ENCODE measurements around the gene LOC128125822.
"Not testable (repeated sequence)": the region's sequence is repeated elsewhere in the genome, so short reads cannot be mapped to it uniquely, and the experiment has no call there.

Gene LOC128125822

DNA sequence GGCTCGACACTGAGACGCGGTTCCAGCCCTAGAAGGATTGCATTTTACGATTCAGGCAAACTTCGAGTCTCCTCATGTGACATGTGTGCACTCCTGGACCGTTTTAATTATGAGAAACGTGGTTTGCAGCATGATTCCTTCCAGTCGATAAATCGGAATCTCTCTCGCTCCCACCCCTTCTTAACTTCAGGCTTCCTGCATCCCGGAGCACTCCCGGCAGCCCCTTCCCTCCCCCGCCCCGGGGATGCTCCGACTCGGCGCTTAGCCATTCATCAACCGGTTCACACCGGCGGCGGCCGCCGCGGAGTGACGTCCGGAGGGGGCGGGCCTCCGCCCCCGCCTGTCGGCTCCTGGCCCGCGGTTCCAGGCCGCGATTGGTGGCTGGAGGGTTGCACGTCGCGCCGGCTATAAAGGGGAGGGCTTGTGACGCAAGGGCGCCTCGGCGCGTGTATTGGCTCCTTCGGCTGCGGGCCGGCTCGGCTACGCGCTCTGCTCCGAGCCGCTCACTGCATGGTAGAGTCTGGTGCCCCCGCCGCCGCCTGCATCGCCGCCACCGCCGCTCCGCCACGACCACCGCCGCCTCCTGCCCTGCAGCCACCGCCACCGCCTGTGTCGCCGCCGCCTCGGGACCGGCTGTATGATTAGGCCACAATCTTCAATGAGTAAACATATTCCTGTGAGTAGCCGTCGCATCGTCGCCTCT, at the start of gene LOC128125822, which contains the start of gene PTP4A1:
Gene LOC128125822, plus strand, starts transcription at position 437 of the 703 bp plus-strand sequence.
Gene PTP4A1, plus strand, starts transcription at position 437 of the 703 bp plus-strand sequence. CDS start 4,401 bp downstream, outside the sequence.
- DNase-seq (ENCODE audit: low read depth in 2 of 2): peak; percentile 90 to 94

DNA sequence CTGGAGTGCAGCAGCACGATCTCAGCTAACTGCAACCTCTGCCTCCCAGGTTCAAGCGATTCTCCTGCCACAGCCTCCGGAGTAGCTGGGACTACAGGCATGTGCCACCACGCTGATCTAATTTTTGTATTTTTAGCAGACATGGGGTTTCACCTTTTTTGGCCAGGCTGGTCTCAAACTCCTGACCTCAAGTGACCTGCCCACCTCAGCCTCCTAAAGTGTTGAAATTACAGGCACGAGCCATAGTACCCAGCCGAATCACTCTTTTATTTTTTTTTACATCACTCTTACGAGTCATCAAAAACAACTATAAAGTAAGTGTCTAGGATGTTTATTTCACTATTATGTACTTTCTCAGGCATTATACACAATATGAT, 49.4 kb upstream of the LOC128125822 start:
- not testable (repeated sequence) for DNase-seq (ENCODE audit: low read depth in 2 of 2)

- no peak for DNase-seq (ENCODE audit: low read depth in 2 of 2)
Observed at GRCh38 chr6:63523630-63524029, 48.6 kb upstream of the LOC128125822 start.

GRCh38 chr6:63525186-63525878, 46.9 kb upstream of the LOC128125822 start:
- no peak for DNase-seq (ENCODE audit: low read depth in 2 of 2)

GRCh38 chr6:63526931-63527330, 45.3 kb upstream of the LOC128125822 start:
- no peak for DNase-seq (ENCODE audit: low read depth in 2 of 2)

GRCh38 chr6:63527658-63528514, 44.4 kb upstream of the LOC128125822 start:
- DNase-seq (ENCODE audit: low read depth in 2 of 2): no peak

DNA sequence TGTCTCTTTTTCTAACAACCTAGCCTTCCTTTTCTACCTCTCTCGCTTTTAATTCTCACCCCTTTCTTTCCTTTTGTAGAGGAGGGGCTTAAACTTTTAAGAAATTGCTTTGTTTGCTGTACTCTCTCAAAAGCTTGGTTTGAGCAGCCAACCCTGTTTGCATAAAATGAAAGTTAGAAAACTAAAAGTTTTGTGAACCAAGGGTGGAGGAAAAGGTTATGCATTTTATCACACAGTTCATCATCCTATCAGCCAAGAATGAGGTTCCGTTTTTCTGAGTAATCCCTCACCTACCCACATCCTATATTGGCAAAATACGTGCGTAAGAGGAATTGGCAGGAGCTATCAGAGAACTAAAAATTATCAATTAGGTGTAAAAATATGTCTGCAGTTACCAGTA, 42.8 kb upstream of the LOC128125822 start:
- no peak for DNase-seq (ENCODE audit: low read depth in 2 of 2)

- no peak for DNase-seq (ENCODE audit: low read depth in 2 of 2)
Observed at GRCh38 chr6:63530182-63530581, 42.1 kb upstream of the LOC128125822 start.

DNA sequence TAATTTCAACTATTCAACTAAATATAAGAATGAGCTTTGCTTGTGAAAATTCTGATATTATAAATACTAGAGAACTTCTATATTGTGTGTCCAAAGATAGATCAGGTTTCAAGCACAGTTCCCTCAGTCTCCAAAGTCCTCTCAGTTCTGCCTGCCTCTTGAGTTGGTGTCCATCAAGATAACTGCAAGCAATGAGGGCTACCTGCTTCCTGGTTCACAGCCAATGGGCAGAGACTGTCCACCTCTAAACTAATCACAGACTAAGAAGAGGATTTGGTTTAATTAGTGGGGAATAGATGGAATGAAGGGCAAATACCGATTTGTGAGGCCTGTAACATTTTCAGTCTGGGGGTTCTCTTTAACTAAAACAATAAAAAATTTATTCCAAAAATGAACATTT, 41.3 kb upstream of the LOC128125822 start:
- no peak for DNase-seq (ENCODE audit: low read depth in 2 of 2)

- no peak for DNase-seq (ENCODE audit: low read depth in 2 of 2)
Observed at GRCh38 chr6:63533026-63533425, 39.3 kb upstream of the LOC128125822 start.

DNA sequence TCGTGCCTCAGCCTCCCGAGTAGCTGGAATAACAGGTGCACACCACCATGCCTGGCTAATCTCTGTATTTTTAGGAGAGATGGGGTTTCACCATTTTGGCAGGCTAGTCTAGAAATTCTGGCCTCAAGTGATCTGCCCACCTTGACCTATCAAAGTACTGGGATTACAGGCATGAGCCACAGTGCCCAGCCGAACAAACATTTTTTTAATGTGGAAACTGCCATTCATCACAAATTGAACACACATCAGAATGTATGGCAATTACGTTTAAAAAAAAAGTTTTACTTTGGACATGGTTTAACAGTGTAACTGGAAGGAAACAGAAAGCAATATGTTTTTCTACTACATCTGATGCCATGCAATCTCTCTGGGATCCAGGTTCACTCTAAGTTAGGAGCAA, 38.3 kb upstream of the LOC128125822 start:
- DNase-seq (ENCODE audit: low read depth in 2 of 2): no peak

- no peak for DNase-seq (ENCODE audit: low read depth in 2 of 2)
Observed at GRCh38 chr6:63537201-63537958, 34.9 kb upstream of the LOC128125822 start.

DNA sequence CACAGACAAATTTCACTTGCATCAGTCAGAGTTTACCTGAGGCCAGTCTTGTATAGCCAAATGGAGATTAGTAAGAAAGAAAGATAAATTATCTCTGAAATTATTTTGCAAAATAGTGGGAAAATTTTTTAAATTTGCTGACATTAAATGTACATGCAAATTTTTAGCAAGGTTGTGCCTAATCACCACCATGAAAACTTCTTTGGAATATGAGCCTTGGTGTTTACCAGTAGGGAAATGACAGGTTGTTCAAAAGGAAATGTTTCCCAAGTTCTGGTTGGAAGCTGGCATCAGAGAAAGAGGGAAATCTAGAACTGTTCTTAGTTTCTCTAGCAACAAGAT, 34.4 kb upstream of the LOC128125822 start:
- no peak for DNase-seq (ENCODE audit: low read depth in 2 of 2)

- DNase-seq (ENCODE audit: low read depth in 2 of 2): no peak
Observed at GRCh38 chr6:63538550-63538949, 33.7 kb upstream of the LOC128125822 start.

DNA sequence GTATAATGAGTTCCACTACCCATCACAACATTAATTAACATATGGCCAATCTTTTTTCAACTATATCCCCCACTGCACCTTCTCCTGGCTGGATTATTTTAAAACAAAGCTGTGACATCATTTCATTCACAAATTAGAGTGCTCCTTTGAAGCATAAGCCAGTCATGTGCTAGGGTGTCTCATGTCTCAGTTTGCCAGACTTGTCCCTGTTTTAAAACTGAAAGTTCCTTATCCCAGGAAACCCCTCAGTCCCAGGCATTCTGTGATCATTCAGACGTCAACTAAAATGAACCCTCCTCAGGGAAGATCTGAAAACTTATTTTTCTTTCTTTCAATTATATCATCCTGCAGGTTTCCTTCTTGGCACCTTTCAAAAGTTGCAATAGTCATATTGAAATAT, 29.3 kb upstream of the LOC128125822 start:
- no peak for DNase-seq (ENCODE audit: low read depth in 2 of 2)

GRCh38 chr6:63543982-63544381, 28.3 kb upstream of the LOC128125822 start:
- no peak for DNase-seq (ENCODE audit: low read depth in 2 of 2)

DNA sequence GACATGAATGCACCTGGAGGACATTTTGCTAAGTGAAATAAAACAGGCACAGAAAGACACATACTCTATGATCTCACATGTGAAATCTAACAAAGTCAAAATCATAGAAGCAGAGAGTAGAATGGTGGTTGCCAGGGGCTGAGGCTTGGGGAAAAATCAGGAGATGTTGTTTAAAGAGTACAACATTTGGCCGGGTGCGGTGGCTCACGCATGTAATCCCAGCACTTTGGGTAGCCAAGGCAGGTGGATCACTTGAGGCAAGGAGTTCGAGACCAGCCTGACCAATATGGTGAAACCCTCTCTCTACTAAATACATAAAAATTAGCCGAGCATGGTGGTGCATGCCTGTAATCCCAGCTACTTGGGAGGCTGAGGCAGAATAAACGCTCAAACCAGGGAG, 26.0 kb upstream of the LOC128125822 start:
- DNase-seq (ENCODE audit: low read depth in 2 of 2): no peak

GRCh38 chr6:63546697-63547096, 25.6 kb upstream of the LOC128125822 start:
- DNase-seq (ENCODE audit: low read depth in 2 of 2): no peak

GRCh38 chr6:63549076-63549475, 23.2 kb upstream of the LOC128125822 start:
- DNase-seq (ENCODE audit: low read depth in 2 of 2): no peak

DNA sequence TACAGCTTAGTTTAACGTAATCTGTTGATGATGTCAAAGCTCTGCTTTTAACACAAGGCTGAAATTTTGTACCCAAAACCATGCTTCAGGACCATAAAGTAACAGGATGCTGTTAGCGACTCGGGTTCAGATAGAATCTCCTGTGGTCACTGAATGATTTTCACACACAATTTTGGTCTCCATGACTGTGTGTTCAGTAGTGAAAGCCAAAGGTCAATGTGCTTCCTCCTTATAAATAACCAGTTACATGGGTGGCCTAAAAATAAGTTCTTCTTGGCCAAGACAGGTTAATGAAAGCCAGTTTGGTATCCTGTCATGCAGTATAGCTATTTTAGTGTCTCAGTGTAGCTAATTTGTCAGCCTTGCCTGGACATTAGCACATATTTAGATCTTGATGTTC, 19.1 kb upstream of the LOC128125822 start:
- DNase-seq (ENCODE audit: low read depth in 2 of 2): no peak

GRCh38 chr6:63553900-63554299, 18.4 kb upstream of the LOC128125822 start:
- no peak for DNase-seq (ENCODE audit: low read depth in 2 of 2)

GRCh38 chr6:63554782-63555181, 17.5 kb upstream of the LOC128125822 start:
- DNase-seq (ENCODE audit: low read depth in 2 of 2): no peak
